ENCODE results near the gene COX18.

COX18 gene, protein sequence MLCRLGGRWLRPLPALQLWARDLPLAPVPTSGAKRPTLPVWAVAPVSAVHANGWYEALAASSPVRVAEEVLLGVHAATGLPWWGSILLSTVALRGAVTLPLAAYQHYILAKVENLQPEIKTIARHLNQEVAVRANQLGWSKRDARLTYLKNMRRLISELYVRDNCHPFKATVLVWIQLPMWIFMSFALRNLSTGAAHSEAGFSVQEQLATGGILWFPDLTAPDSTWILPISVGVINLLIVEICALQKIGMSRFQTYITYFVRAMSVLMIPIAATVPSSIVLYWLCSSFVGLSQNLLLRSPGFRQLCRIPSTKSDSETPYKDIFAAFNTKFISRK

DNA sequence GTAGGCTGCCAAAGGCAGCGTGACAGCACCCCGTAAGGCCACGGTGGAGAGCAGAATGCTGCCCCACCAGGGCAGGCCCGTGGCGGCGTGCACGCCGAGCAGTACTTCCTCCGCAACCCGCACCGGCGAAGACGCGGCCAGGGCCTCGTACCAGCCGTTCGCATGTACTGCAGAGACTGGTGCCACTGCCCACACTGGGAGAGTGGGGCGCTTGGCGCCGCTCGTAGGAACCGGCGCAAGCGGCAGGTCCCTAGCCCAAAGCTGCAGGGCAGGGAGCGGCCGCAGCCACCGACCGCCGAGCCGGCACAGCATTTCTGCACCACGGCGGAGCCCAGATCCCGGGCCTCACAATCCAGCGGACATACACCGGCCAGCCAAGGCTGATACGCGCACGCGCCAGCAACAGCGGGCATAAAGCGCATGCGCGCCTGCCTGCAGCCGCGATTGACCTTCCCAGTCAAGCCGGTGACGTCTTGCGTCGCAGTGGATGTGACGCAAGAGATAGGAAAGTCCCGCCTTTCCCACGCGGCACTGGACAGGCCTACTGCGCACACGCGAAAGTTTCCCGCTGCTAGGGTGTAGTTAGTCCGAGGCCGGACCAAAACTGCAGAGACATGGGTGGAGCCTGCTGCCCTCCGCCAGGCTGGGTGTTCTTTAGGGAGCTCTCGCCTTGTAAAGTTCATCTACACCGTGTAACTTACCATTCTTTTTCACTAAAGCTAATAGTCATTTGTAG lies at the start of gene COX18:
COX18 (minus strand) TSS at position 379 of the 736 bp plus-strand sequence; CDS start at position 312, 67 bp downstream.
- peak; percentile 87 for DNase-seq (ENCODE audit: low spot score)

DNA sequence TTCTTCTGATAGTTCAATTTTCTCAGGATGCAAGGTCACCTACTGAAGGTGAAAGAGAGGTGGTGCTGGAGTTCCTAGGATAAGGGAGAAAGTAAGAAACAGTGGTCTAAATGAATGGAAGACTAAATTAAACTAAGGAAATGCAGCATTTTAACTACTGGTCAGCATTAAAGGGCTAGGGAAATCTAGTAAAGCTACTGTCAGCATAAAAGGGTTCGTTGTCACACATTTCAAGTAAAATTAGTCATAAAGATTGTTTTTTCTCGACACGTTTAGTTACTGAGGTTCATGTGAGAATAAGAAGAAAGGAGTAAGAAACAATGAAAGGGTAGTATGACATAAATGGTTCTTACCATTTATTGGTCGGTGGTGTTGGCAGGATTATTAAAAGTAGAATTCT lies 40.0 kb upstream of the COX18 start:
- no peak for DNase-seq (ENCODE audit: low spot score)

DNA sequence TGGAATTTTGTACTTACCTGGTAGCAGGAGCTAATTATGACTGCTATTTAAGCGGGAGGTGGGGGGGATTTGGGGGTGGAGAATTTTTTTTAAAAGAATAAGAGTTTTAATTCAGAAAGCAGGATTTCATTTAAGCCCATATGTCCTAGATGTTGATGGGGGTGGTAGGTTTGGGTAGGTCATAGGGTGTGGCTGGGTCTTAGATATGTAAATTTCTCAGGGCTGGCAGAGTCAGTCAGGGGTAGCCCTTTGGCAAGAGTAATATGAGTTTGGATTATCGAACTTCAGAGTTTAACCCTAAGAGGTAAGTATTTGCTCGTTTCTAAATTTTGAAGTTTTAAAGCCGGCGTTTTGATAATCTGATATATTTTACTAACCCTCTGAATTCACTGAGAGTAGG lies 35.2 kb upstream of the COX18 start:
- no peak for DNase-seq (ENCODE audit: low spot score)

DNA sequence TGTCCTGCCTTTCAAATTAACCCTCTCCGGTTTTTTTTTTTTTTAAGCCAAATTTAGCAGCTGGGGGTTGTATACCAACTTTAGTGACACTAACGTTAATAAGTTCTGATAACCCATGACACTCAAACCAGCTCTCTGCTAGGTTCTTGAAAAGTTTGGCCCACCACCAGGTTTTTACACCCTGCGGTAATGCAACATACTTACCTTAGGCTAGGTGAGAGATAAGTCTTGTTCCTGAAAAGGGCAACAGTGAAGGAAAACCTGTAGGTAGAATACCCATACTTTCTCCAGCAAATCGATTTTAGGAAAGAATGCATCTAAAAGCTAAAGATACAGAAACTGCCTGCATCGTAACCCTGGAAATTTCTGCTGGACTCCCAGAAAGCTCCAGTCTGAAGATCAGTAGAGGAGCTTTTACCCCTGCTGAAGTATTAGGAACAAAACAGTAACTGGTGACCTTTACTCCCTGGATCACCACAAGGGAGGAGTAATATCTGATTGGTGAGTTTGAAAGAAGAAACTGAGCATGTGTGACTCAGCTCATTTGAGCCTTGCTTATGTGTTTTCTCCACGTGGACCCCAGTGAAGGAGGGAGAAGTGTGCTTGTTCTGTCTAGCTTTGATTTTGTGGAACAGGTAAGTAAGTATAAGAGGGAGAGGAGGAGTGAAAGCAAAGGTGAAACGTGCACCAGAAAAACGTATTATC lies 34.4 kb upstream of the COX18 start:
- DNase-seq (ENCODE audit: low spot score) = peak; percentile 29

GRCh38 chr4:73099143-73099542 lies 29.6 kb upstream of the COX18 start:
- no peak for DNase-seq (ENCODE audit: low spot score)

DNA sequence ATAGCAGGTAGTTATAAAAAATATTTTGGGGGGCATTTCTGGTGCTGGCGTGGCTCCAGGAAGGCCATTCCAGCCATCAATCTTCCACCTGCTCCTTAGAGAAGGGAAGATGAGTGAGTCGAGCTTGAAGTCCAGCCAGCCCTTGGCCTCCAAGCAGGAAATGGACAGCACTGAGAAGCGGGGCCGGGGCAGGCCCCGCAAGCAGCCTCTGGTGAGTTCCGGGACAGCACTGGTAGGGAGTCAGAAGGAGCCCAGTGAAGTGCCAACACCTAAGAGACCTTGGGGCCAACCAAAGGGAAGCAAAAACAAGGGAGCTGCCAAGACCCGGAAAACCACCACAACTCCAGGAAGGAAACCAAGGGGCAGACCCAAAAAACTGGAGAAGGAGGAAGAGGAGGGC lies 29.2 kb upstream of the COX18 start:
- no peak for DNase-seq (ENCODE audit: low spot score)

DNA sequence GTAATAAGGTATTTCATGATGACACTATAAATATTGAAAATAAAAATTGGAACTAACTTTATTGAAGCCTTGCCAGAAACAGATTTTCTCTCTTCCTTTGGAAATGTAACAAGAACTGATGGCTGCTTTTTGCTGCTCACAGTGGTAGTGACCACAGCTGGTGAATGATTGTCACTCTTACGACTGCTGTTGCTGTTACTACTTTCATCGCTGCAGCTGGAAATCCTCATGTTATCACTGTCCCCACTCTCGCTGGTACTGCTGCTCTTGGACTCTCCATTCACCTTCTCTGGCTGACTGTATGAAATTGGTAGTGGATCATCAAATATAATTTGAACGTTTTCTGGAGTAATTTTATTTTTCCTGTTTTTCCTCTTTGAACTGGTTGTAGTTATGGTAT lies 28.5 kb upstream of the COX18 start:
- no peak for DNase-seq (ENCODE audit: low spot score)

GRCh38 chr4:73092868-73093267 lies 23.4 kb upstream of the COX18 start:
- DNase-seq (ENCODE audit: low spot score) = no peak

GRCh38 chr4:73090738-73091137 lies 21.2 kb upstream of the COX18 start:
- DNase-seq (ENCODE audit: low spot score) = no peak

- DNase-seq (ENCODE audit: low spot score) = no peak
Observed at GRCh38 chr4:73087871-73088270, 18.4 kb upstream of the COX18 start.

DNA sequence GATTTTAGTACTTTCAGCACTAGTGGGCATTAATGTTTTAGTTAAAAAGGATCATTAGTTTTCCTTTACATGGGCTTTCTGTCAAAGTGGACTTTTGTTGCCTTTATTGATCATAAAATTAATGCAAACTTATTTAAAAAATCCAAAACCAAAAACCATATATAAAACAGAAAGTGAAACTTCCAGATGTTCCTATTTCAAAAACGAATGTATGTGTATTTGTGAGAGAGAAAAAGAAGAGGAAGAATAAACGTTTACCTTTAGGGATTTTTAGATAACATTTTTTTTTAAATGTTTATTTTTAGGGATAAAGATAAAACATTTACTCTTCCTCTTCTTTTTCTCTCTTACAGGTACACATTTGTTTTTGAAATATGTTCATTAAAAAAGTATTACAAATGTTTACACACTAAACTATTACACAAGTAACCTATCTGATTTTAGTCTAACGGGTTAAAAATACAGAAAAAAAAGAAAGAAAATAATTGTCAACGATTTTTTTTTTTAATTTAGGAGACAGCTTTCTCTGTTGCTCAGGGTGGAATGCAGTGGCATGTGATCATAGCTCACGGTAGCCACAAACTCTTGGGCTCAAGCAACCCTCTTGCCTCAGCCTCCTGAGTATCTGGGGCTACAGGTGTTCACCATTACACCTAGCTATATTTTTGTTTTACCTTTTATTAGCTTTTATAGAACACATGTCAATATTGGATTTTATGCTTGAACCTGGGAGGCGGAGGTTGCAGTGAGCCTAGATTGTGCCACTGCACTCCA lies 16.8 kb upstream of the COX18 start:
- no peak for DNase-seq (ENCODE audit: low spot score)

DNA sequence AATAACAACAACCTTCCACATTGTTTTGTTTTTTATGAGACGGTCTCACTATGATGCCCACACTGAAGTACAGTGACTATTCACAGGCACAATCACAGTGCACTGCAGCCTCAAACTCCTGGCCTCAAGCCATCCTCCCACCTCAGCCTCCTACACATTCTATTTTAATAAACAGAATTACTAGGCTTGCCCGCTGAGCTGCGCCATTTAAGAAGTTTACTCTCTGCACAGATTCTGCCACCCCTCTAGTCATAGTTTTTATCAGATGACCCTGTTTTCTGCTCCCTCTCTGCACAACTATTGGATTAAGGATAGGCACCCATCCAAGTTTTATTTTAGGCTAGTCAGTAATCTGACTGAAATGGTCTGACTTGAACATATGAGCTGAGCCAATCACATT lies 11.3 kb upstream of the COX18 start:
- no peak for DNase-seq (ENCODE audit: low spot score)

- DNase-seq (ENCODE audit: low spot score) = no peak
Observed at GRCh38 chr4:73075832-73076231, 6.3 kb upstream of the COX18 start.

DNA sequence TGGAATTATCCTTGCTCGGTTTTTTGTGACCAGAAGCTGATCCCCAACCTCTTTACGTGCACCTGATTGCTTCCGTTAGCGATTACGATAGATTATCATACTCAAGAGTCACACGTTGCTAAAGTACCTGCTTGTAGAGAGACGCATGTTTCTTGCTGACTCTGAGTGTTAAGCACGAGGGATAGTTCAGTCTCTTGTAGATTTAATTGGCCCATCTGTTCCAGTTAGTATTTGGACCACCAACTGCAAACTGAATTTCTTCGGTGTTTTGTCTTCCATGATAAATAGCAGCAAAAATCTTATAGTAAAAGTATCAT lies 516 bp upstream of the COX18 start:
- peak; percentile 6 for DNase-seq (ENCODE audit: low spot score)

DNA sequence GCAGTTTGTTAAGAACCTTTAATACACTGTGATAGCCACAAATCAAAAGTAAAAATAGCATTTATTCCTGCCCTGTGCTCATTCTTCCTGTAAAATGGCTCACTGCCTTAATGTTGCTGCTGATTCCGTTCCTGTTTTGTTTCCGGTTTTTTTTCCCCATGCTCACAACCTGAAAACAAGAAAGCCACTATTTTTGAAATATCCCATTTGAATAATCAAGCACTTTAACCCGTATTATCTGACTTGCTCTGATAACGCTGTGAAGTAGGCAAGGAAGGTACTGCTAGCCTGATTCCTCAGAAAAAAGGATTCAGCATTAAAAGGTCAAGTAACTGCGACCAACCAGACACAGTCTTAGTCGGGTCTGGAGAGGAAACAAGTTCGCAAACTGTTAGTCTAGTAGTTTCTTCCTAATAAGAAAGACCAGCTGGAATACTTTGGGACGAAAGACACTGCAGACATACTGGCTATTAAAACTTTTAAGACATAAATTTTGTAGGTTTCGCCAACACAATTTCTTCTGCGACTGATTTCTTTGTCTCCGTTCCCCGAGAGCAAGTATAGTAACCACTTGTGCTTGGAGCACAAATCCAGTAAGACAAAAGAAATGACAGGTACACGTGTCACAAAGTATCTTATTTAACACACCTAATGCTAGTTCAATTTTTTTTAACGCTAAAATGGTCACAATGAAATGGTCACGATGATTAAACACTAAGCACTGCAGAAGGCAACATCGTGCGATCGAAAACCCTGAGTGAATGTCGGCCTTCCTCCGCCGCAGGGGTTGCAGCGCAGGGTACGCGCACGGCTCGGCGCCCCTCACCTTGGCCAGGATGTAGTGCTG lies 802 bp downstream of the COX18 start:
- DNase-seq (ENCODE audit: low spot score) = peak; percentile 6

DNA sequence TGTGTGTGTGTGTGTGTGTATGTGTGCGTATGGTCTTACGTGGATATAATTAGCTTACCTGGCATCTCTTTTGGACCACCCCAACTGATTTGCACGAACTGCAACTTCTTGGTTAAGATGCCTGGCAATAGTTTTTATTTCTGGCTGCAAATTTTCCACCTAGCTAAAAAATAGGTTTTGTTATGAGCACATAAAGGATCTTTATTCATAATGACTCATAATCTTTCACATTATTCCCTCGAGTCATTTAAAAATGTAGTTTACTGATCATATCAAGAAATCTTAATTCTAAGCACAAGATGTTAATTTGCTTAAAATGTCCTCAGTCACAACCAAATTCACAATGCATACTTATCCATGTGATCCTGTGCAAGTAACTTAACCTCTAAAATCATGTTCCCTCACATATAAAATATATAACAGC lies 1.5 kb downstream of the COX18 start:
- DNase-seq (ENCODE audit: low spot score) = no peak

DNA sequence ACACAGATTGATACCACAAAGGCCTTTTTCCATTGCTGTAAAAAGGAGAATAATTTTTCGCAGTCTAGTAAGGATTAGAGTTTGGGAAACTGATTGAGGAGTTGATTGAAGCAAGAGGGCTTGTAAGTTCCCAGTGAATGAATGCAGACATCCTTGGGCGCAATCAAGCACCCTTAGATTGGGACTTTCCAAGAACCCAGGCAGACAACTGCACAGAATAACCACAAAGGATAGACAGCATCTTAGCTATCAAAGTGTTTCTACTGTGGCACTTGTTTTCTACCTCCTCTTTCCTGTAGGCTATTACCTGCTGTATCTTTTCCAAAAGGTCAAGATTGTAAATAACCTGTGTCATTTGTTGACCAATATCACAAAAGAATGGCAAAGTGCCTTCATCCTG lies 2.6 kb downstream of the COX18 start:
- DNase-seq (ENCODE audit: low spot score) = no peak

- no peak for DNase-seq (ENCODE audit: low spot score)
Observed at GRCh38 chr4:73066445-73066844, 3.1 kb downstream of the COX18 start.

DNA sequence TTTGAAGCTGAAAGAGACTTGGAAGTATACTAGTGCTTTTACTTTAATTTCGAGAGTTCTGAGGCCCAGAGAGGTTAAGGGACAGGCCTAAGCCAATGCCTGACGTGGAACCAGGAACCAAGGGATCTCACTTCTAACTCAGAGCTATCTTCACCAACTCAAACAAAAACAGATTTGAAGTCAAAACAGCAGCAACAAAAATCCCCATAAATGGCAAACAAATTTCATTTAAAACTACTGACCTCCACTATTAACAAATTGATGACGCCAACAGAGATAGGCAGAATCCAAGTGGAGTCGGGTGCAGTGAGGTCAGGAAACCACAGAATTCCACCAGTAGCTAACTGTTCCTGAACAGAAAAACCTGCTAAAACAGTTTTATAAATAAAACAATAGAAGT lies 5.0 kb downstream of the COX18 start:
- DNase-seq (ENCODE audit: low spot score) = no peak

DNA sequence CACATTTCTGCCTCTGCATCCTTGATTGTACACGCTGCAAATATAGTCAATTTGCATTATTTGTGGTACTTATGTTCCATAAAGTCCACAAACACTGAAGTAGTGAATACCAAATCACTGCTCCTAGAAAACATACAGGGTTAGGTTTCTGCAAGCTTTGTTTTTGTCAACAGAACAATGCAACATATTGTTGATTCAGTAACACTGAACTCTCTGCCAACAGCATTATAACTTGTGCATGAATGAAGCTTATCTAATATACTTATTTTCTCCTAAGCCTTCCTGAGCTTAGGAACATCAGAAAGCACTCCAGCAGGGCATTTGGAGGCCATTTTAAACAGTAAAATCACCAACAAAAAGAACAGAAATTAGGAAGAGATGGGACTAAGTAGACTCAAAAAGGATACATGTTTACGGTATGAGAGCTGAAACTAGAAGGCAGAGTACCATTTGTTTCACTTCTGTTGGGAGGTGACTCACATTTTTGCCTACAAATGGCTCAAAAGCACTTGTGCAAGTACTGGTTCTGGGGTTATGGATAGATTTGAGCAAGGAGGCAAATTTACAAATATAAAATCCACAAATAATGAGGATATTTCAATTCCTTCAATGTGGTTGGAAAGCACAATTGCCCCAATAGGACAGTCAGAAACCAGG lies 14.1 kb downstream of the COX18 start:
- DNase-seq (ENCODE audit: low spot score) = no peak

GRCh38 chr4:73053974-73054480 lies 15.5 kb downstream of the COX18 start:
- no peak for DNase-seq (ENCODE audit: low spot score)

Measured in HuH-7 (cell line).